ENCODE results near the gene RTN4.

- no peak for TF ChIP-seq REST (IDR thresholded peaks at IDR 0.05; ENCODE audit: insufficient read depth in 1 of 2, low read depth in 2 of 2, low read length in 2 of 2)
- no peak for TF ChIP-seq FOXP2 (optimal IDR thresholded peaks at IDR 0.05; ENCODE audit: borderline replicate concordance, extremely low read depth, extremely low read length, insufficient read depth)
- no peak for TF ChIP-seq POLR2AphosphoS5 (IDR thresholded peaks at IDR 0.05; ENCODE audit: low read depth, low read length)
- no peak for TF ChIP-seq TAF1 (IDR thresholded peaks at IDR 0.05; ENCODE audit: borderline replicate concordance, insufficient read depth, low read length)
- no peak for TF ChIP-seq SIN3A (IDR thresholded peaks at IDR 0.05; ENCODE audit: borderline replicate concordance, insufficient read depth, low read length)
These were observed 46.3 kb downstream of the RTN4 start for GRCh38 chr2:55003706-55004639.

Data from PFSK-1 (cell line).